Kidney tubule cell (primary cell): ENCODE results near the gene DACT3.
A peak's percentile ranks its signal among the peaks of the same experiment; 100 is the strongest.

ENCODE experiments used
- DNase-seq: peaks from one replicate; pipeline ENCODE4 v3.0.0-alpha.2; 2018; ENCODE audit warnings: low spot score

DACT3 gene

GRCh38 chr19:46610851-46611770 lies 49.9 kb downstream of the DACT3 start:
- DNase-seq: no peak

- DNase-seq: no peak
These were observed 50.6 kb downstream of the DACT3 start for GRCh38 chr19:46610413-46610775.

DNA sequence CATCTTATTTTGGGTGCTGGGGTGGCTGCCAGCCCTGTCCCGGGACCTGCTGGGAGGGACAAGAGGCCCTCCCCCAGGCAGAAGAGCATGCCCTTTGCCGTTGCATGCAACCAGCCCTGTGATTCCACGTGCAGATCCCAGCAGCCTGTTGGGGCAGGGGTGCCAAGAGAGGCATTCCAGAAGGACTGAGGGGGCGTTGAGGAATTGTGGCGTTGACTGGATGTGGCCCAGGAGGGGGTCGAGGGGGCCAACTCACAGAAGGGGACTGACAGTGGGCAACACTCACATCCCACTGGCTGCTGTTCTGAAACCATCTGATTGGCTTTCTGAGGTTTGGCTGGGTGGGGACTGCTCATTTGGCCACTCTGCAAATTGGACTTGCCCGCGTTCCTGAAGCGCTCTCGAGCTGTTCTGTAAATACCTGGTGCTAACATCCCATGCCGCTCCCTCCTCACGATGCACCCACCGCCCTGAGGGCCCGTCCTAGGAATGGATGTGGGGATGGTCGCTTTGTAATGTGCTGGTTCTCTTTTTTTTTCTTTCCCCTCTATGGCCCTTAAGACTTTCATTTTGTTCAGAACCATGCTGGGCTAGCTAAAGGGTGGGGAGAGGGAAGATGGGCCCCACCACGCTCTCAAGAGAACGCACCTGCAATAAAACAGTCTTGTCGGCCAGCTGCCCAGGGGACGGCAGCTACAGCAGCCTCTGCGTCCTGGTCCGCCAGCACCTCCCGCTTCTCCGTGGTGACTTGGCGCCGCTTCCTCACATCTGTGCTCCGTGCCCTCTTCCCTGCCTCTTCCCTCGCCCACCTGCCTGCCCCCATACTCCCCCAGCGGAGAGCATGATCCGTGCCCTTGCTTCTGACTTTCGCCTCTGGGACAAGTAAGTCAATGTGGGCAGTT lies 51.2 kb downstream of the DACT3 start:
- DNase-seq: no peak

GRCh38 chr19:46608581-46609345 lies 52.2 kb downstream of the DACT3 start:
- no peak for DNase-seq

DNA sequence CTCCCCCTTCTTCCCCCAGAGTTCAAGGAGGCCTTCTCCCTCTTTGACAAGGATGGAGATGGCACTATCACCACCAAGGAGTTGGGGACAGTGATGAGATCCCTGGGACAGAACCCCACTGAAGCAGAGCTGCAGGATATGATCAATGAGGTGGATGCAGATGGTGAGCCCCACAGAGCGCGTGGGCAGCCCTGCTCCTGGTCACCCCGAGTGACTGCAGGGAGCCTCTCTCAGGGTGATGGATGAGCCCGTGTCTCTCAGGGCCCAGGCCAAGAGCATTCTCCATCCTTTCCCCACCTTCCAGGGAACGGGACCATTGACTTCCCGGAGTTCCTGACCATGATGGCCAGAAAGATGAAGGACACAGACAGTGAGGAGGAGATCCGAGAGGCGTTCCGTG lies 52.8 kb downstream of the DACT3 start:
- no peak for DNase-seq

DNA sequence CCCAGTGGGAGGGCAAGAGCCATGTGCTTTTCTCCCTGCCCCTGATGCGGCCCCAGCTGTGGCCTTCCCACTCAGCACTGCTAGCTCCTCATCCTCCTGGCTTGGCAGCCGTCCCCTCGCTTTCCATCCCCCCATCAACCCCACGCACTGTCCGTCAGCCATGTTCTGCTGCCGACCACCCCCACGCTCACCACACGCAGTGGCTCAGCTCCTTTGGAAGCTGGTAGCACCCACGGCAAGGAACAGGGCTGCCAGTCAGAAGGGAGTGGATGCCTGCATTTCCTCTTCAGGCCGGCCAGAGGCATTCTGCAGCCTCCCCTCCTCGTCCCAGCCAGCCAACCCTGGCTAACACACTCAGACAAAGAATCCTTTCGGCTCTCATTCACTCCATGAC lies 53.5 kb downstream of the DACT3 start:
- no peak for DNase-seq

DNA sequence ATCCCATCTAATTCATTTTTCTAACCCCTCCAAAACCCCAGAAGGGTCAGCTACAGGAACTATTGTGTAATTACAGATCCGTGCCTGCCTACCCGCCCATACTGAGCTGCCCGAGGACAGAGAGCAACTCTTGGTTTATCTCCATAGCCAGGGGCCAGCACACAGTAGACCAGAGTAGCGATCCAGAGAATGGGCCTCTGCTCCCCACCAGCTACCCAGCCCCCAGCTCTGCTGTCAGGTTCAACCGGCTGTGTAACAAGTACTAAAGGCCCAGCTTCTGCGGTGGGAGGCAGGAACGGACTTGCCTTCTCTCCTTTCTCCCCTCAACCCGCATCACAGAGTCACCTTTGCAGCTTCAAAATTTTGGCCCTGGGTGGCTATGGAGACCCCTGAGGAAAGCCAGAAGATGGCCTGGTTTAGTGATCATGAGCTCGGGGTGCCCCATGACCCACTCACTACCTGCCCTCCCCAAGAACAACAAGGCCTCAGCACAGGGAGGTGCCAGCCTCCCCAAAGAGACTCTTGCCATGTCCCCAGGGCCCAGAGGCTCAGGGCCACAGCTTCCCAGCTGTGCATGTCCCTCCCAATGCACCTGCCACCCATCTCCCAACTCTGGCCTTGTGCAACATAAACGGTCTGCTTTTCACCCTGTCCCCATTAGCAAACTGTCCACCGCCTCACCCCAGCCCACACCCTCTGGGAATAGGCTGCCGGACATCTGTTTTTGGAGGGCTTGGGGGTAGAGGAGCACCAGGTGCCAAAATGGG lies 54.1 kb downstream of the DACT3 start:
- DNase-seq: no peak

DNA sequence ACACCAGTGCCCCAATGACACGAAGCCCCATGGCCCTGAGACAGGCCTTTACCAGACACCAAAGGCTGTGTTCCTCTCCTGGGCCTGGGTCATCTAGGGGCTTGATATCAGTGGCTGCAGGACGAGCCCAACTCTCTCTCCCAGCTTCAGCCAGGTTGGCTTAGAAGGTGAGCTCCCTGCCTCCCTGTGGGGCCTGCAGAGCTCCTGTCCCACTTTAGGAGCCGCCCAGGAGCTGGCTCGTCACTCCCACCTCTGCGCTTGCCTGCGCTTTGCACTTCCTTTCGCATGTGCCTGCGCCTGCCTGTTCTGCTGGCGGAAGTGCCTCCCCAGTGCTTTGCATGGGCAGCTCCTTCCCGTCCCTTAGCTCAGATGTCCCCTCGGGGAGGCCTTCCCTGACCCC lies 55.0 kb downstream of the DACT3 start:
- DNase-seq: no peak

- no peak for DNase-seq
These were observed 55.6 kb downstream of the DACT3 start for GRCh38 chr19:46605356-46605821.

- no peak for DNase-seq
These were observed 56.1 kb downstream of the DACT3 start for GRCh38 chr19:46604781-46605355.

GRCh38 chr19:46603752-46604231 lies 57.2 kb downstream of the DACT3 start:
- DNase-seq: no peak

DNA sequence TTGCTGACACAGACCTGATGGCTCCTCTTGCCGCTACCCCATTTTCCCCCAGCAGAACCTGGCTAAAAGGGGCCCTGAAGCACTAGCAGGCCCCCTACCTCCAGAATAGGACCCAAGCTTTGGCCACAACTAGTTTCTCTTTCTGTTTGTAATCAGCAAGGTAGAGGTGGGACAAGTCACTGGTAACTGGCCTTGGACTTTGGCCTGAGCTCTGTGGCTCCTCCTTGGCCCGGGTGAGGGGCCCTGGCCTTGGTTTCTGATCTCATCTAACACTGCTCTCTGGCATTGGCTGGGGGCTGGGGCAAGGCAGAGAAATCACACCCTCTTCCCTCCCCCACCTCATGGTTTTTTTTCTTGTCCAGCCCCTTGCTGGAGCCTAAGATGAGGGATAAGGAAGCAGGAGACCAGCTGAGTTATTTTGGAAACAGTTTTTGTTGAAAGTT lies 57.8 kb downstream of the DACT3 start:
- DNase-seq: peak; percentile 32

- no peak for DNase-seq
These were observed 58.4 kb downstream of the DACT3 start for GRCh38 chr19:46602392-46603194.

GRCh38 chr19:46601318-46602224 lies 59.4 kb downstream of the DACT3 start, which contains the start of gene CALM3:
TSS of gene CALM3 (plus strand) at chr19:46601330. CDS start at chr19:46601435, 105 bp downstream.
- DNase-seq: no peak

- peak; percentile 98 for DNase-seq
These were observed 60.3 kb downstream of the DACT3 start for GRCh38 chr19:46600384-46601317.

GRCh38 chr19:46599716-46600373 lies 61.1 kb downstream of the DACT3 start:
- no peak for DNase-seq

DNA sequence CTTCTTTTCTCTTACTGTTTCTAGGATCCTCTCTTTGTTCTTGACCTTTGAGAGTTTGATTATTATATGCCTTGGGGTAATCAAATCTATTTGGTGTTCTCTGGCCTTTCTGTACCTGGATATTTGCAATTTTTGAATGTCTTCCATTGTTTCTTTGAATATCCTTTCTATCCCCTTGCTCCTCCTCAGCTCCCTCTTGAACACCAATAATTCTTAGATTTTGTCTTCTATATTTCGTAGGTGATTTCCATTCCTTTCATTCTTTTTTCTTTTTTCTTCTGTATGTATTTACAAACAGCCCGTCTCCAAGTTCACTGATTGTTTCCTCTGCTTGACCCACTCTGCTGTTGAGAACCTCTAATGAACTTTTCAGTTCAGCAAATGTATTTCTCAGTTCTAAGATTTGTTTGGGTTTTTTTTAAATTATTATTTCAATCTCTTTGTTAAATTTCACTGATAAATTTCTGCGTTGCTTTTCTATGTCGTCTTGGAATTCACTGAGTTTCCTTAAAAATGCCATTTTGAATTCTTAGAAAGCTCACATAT lies 62.5 kb downstream of the DACT3 start:
- no peak for DNase-seq
